ENCODE measurements around the gene ZNF385B. TPM values are rescaled to one million over a fixed set of nuclear protein-coding genes. Genes with fewer than 3 reads are reported as not detected.

The ZNF385B gene
- polyA plus RNA-seq, 1 donor = 7.9 TPM

DNA sequence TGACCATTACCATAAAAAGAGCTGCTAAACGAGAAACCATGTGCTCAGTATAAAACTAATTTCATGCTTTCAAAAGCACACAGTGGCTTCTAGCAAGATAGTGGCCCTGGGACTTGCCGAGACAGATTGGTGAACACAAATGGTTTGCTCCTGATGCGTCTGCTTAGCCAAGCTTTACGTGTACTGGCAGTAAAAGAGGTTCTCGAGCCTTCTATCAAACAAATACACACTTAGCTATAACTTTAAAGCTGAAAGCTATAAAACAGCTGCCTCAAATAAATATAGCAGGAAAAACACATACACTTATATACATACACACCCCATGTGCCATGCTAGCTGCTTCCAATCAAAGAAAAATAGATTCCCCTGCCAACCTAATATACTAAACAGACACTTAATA is 117.0 kb downstream of the ZNF385B start:
- DNase-seq = no peak

DNA sequence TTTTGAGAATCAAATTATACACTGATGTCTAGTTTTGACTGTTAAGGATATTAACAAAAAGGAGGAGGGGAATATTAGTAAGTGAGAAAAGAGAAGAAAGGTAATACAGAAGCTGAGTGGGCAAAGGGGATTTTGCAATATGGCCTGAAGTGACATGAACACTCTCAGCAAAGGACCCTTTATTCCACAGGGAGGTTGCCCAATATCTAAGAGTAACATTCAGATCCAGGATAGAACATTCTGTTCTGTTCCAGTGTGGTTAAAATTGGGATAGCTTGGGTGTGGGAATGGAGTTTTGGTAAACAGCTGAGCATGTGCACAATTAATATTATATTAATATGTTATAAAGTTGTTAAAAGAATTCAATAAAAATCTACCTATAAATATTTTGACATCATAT is 120.1 kb downstream of the ZNF385B start:
- no peak for DNase-seq

DNA sequence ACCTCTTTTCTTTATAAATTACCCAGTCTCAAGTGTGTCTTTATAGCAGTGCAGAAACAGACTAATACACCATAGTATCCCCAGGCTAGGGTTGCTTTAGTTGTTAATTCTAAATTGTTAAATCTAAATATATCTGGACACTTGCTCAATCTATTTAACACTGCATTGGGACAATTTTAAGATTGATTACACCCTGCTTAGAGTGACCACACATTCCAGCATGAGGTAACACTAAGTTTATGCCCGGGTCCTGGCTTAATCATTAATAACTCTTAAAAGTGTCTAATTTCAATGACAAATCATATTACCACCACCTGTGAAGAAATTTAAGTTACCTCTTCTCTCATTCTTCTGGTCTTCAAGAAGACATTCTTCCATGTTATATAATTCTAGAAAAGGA is 131.4 kb downstream of the ZNF385B start:
- no peak for DNase-seq

DNA sequence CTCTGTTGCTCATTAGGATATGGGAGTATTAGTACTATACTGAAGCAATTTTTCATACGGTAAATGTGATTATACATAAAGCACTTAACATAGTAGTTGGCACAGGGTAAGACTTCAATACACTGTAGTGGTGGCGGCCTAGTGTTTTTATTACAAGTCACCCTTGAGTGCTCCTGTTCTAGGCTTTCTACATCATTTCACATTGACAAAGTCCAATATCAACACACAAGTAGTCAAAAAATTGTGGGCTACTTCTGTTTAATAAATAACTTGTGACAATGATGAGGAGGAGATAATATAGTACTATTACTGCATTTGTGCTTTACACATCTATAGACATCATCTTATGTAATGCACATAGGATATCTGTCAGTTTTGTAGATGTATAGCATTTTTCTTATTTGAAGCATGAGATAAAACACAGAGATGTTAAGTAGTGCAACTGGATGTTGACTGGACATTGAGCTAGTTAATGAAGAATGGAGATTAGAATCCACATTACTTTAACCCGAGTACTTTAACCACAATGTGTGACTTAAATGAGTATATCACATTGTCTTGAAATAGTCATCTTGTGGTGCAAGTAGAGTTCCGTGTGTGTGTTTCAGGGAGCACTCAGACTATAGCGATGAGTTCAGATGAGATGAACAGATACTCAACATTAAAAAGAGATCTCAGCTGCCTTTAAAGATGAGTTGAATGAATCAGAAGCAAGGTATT is 134.8 kb downstream of the ZNF385B start:
- DNase-seq = no peak

DNA sequence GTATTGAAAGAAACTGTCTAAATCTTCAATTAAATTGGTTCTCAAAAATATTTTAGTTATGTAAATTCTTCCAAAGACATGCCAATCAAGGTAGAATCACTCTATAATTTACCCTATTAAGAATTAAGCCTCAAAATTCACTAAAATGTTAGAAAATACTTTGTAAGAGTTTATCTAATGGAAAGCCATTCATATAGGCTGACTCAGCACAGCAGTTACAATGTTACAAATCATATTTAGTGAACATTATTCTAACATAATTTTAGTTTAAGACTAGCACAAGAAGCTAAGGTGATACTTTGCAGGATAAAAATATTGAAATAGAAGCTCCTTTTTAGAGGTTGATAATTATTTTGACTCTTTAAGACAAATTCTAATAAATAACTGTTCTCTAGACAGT is 137.0 kb downstream of the ZNF385B start:
- DNase-seq = no peak

DNA sequence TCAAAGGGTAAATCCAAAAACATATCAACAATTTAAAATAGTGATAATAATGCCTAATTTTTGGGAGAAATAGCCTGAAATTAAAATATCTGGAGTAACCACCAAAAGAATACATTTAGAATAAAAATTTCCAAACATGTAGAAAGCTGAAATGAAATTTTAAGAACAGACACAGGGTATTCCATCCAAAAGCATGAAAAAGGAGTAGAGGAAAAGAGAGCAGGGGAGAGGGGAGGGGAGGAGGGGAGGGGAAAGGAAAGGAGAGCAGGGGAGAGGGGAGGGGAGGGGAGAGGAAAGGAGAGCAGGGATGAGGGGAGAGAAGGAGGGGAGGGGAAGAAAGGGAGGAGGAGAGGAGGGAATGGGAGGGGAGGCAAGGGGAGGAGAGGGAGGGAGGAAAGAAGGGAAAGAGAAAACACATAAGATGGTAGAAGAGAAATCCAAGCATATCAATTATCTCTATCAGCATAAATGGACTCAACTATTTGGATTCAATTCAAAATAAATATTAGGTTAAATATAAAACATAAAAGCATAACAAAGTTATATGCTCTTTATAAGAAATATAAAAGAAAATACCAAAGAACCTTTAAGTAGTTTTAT is 141.1 kb downstream of the ZNF385B start:
- DNase-seq = no peak

DNA sequence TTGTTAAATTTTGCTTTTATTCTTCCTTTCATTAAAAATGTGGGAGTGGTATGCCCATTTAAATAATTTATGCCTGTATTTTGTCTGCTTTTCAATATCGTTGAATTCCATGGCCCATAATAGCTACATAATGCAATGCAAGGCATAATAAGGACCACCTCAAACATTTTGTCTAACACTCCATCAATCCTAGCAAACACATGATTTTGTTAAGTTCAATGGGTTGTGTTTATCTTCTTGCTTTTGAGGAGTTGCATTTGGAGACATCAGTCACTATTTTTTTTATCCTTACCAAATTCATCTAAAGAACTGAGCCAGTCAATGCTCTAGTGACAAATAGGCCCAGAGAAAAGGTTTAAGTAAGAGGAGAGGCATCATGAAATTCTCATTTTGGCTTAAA is 145.5 kb downstream of the ZNF385B start:
- DNase-seq = no peak

DNA sequence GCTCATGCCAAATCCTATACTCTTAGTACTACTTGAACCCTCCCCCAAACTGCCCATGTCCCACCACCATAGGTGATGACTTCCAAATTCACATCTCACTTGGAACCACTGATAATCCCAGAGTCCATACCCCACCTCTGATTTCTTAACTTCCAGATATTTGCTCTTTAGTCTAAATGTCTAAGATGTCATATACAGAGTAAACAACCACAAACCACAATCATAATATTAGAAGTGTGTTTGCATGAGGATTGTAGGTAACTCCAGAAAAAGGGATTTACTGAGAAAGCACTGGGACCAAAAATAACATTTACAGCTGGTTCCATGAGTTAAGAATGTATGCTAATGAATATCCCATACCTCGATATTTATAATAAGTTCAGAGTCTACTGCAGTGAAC is 146.2 kb downstream of the ZNF385B start:
- DNase-seq = no peak

DNA sequence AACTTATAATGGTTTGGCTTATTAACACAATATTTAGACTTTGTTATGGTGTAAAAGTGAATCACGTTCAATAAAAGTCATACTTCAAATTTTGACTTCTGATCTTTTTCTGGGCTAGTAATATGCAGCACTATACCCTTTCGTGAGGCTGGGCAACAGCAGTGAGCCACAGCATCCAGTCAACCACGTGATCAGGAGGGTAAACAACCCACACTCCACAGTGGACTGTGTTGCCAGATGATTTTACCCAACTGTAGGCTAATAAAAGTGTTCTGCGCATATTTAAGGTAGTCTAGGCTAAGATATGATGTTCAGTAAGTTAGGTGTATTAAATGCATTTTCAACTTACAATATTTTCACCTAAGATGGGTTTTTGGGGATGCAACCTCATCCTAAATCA is 148.6 kb downstream of the ZNF385B start:
- no peak for DNase-seq

DNA sequence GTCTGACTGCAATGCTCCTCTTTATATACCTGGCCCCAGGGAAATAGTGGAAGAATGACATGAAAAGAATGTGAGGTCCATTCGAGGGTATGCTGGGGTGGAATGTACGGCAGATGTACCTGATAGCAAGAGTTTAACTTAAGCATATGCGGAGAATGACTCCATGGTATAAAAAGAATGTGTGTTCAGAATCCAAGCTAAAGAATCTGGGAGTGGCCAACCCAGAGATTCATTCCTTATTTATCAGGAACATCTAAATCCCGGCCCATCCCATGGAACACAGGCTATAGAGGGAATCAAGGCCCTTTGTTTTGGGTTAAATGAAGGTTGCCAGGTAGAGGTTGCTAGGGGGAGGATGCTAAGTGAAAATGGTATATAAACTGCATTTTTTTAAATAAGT is 150.0 kb downstream of the ZNF385B start:
- DNase-seq = no peak

DNA sequence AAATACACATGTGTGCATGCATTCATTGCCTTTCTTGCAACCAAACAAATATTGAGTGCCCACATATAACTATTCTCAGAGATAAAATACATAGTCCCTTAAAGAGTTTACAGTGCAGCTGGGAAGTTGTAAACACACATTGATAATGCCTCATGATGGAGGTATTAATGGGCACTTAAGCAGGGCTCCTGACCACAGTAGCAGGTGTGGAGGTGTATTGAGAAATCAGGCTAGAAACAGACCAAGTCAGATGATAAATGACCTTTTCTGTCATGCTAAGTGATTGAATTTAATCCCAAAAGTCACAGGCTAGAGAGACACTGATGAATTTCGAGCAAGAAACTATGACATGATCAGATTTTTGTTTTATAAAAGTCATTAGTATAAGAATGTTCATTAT is 157.7 kb downstream of the ZNF385B start:
- DNase-seq = no peak

DNA sequence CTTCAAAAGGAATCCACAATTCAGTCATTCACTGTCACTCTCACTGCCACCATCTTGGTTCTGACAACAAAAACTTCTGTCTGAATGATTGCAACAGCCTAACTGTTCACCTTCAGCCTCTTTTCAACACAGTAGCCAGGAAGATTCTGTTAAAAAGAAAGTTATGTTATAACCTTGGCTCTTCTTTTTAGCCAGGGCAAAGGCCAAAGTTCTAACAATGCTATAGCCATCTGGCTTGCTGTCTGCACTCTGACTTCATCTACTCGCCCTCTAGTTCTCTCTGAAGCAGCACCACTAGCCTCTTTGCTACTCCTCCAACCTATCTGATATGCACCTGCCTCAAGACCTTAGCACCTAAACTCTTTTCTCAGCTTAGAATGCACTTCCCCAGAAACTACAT is 158.5 kb downstream of the ZNF385B start:
- DNase-seq = no peak

DNA sequence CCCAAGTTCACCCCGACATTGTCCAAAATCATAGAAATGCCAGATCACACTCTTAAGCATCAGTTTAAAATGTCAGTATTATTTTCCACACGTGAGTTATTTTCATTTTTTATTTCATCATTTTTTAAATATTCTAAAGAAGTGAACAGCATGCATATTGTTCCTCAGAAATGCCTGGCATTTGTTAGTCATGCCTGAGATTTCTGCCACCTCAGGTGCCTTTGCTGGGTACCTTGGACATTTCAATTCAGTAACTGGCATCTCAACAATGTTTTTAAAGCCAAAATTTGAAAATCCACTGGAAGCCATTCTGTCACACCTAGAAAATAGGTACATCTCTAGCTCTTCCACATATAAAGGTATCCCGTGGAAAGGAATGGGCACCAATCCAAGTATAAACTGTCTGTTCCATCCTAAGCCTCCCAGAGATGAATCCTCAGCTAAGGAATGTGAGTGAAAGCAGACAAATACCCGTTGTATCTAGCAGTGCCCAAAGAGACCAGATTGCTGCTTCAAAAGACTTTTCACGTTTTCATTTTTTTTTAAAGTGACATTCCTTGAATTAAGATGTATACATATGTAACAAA is 159.8 kb downstream of the ZNF385B start:
- no peak for DNase-seq

DNA sequence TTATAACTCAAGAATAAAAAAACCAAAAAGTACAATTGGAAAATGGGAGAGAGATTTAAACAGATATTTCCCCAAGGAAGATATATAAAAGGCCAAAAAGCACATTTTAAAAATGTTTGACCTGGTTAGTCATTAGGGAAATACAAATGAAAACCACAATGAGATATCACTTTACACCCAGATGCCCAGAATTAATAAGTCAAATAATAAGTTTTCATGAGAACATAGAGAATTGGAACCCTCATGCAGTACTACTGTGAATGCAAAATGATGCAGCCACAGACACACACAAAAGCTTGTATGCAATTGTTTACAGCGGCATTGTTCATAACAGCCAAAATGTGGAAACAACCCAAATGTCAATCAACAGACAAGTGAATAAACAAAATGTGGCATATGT is 165.9 kb downstream of the ZNF385B start:
- no peak for DNase-seq

DNA sequence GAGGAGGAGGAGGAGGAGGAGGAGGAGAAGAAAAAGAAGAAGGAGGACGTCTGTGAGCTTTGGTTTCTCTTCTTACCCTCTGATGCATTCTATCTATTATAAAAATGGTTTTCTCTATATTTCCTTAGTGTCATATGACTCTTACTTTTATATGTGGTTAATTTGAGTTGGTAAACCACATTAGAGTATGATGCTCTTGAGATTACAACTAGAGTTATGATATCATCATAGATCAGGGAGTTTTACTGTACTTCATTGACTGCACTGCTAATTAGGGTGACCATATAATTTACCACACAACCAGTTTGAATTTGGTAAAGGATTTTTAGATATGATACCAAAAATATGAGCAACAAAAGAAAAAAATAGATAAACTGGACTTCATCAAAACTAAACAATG is 166.4 kb downstream of the ZNF385B start:
- no peak for DNase-seq

DNA sequence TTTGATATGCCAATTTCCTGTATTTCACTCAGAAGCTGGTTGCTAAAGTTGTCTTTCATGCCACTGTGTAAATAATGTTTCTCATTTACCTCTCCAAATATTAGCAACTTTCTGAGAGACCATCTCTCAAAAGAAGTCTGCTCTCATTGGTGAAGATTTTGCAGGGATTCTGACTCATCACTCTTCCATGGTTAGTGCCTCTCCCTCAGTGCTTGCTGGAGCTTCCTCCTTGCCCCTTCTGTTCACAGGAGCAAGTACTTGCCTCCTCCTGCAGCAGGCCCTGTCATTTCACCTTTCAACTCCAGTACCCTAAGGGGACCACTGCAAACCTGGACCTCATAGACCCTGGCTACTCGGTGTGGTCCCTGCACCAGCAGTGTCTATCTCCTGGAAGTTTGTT is 168.8 kb downstream of the ZNF385B start:
- no peak for DNase-seq

DNA sequence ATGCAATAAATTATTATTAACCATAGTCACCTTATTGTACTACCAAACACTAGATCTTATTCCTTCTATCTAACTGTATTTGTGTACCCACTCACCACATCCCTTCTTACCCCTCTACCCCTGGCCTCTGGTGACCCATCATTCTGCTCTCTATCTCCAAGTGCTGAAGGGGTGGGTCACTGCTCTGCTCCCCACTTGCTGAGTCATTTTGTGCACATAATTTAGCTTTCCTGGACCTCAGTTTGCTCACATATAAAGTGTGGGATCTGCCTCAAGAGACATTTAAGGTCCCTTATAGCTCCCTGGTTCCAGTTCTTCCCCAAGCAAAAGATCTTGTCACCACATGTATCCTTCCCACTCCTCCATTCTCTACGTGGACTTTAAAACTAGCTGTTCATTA is 169.4 kb downstream of the ZNF385B start:
- DNase-seq = no peak

DNA sequence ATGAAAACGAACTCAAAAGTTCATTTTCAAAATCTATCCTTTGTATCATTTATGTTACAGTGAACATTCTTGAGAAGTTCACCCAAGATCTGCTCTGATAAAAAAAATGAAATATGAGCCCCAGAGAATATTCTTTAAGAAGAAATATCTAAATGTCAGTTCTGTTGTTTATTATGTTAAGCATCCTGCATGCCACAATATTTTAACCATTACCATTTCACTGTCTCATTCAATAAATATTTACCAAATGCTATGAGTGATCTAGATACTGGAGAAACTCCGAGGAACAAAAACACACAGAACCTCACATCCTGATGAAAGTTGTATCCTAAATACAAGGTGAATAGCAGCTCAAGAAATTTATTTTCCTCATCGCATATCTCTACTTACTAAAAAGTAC is 170.2 kb downstream of the ZNF385B start:
- DNase-seq = no peak

DNA sequence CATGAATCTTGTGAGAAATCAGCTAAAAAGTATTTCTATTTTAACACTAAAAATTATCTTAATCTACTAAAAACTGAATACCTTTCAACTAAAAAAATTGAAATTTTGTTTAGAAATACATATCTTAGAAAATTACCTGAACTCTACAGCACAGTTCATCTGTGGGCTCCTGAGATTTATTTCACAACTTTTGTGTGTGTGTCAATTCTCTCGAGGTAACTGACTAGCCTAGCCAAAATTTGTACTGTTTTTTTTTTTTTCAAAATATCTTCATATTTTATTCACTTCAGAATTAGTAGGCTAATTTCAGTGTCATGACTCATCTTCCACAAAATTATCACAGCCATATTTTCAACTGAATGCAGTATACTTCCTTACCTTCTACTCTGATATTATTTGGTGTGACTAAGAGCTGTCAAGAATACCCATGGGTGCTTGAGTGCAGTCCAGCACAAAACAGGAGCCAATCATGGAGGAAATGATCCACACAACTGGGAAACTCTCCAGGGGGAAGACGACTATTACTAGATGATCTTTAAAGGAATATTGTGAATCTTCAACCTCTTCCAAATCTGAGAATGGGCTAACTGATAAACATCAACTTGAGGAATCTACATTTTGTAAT is 174.6 kb downstream of the ZNF385B start:
- DNase-seq = no peak

DNA sequence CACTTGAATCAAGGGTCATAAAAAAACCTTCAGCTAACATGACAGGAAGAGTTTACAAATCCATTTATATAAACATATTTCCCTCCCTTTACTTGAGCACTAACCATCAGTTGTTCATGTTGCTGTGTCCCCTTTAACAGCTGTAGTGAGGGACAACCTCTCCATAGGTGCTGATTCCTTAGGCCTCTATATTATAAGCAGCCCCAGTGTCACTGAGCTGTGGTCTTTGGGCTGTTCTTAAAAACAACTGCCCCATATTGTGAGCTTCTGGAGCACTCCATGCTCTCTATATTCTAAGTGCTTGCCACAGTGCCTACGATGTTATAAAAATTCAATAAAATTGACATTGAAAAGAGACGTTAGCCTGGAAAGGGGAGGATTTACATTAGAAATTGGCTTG is 175.3 kb downstream of the ZNF385B start:
- no peak for DNase-seq

DNA sequence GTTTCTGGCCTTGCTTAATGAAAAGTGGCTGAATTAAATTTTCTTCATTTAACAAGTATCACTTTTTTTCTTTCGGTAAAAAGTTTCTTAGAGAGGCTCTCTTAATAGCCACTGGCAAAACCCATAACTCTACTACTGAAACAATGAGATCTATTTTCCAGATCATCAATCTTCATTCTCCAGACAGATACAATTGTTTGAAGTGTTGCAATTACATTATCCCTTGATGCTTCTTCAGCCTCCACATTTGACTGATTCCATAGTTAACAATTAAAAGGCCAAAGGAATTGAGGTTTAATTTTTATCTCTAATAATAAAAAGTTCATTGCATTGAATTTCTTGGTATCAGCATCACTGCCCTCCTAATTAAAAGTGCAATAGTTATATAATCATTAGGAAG is 176.3 kb downstream of the ZNF385B start:
- DNase-seq = no peak

DNA sequence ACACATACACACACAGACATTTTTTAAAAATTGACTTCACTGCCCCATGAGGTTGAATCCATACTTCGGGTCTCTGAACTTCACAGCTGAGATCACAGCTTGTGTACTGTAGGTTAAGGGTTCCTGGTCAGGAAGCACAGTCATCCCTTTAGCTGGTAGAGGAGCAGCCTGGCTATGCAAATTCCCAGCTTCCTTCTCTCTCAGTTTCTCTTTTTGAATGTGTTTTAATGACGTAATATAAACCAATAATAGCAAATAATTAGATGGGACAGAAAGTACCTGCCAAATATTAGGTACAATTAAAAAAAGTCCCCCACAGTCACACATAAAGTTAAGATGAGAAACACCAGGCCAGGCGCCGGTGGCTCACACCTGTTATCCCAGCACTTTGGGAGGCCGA is 178.7 kb downstream of the ZNF385B start:
- DNase-seq = no peak

DNA sequence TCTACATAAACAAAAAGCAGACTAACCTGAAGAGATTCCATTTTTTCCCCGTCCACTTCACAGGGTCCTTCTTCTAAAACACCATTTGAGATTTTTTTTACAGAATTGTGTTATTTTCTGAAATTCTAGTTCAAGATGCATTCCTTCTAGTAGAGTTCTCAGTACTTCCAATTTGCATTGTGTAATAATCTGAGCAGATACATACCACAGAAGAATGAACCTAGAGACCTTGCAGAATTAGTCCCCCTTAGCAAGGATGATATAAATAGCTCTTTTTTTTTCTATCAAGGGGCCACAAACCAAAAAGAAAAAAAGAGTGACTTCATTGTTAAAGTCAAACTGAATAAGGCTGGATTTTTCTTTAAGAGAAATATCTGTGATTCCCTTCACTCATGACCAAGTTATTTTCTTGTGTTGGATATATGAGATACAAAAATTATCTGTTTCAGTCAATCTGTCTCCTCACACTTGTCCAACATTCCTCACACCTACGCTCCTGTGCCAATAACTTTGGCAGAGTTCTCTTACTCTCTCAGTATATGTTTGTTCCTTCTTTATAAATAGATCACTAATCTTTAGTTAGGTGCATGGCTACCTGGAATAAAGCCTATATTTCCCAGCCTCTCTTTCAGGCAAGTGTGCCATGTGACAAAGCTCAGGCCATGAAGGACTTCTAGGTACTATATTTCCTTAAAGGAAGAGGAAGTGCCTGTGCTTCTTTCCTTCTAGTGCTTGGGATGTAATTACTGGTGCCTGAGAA is 183.5 kb downstream of the ZNF385B start:
- no peak for DNase-seq

Data from hindlimb muscle (tissue), 1 donor.